GM10266 (cell line): Measurements from ENCODE around the gene TMEM132C.

Experiments
- DNase-seq: peaks from one replicate; pipeline ENCODE4 v3.0.0; 2012; ENCODE audit errors: extremely low spot score
- CTCF ChIP-seq: IDR thresholded peaks from 2 replicates; pipeline ENCODE4 v1.5.1; 2012; ENCODE audit warnings: mild to moderate bottlenecking, low read depth; ENCODE audit not compliant: control insufficient read depth, insufficient read depth; ENCODE audit errors: missing control alignments

TMEM132C gene

GRCh38 chr12:128712622-128713021, 445.7 kb downstream of the TMEM132C start:
- DNase-seq: no peak
- TF ChIP-seq CTCF: no peak

- no peak for TF ChIP-seq CTCF
- no peak for DNase-seq
Observed at GRCh38 chr12:128715485-128715884, 448.5 kb downstream of the TMEM132C start.

- no peak for DNase-seq
- no peak for TF ChIP-seq CTCF
Observed at GRCh38 chr12:128724468-128725046, 457.6 kb downstream of the TMEM132C start.

GRCh38 chr12:128726886-128727285, 459.9 kb downstream of the TMEM132C start:
- no peak for DNase-seq
- TF ChIP-seq CTCF: no peak

- DNase-seq: no peak
Observed at GRCh38 chr12:128727461-128727860, 460.5 kb downstream of the TMEM132C start.

GRCh38 chr12:128727999-128728398, 461.0 kb downstream of the TMEM132C start:
- no peak for DNase-seq
- no peak for TF ChIP-seq CTCF

More at GRCh38 chr12:128727461-128727860, 460.5 kb downstream of the TMEM132C start:
- no peak for TF ChIP-seq CTCF

GRCh38 chr12:128729628-128730121, 462.7 kb downstream of the TMEM132C start:
- DNase-seq: no peak
- TF ChIP-seq CTCF: no peak
